Lower leg skin (tissue), 3 donors: ENCODE results near the gene COL15A1.

Experiments used
- CTCF ChIP-seq, 3 donors: fragments of 450-650 bp; IDR thresholded peaks; one replicate each; pipeline ENCODE4 v1.5.1; 2016; ENCODE audit warnings: antibody characterized with exemption in 3 of 3, mild to moderate bottlenecking in 3 of 3, moderate library complexity in 2 of 3
- POLR2A ChIP-seq, 2 donors: fragments of 450-650 bp; IDR thresholded peaks; one replicate each; pipeline ENCODE4 v1.6.1; 2016 to 2017; ENCODE audit warnings: antibody characterized with exemption in 2 of 2, mild to moderate bottlenecking in 1 of 2, moderate library complexity in 1 of 2

GRCh38 chr9:99074902-99075245 lies 131.2 kb downstream of the COL15A1 start:
- TF ChIP-seq POLR2A (IDR thresholded peaks at IDR 0.05) (no peak), CTCF (IDR thresholded peaks at IDR 0.05) (no peak)
